WTC11 (cell line): ENCODE data around the gene LAT. TPM values are rescaled to one million over a fixed set of nuclear protein-coding genes. Genes with fewer than 3 reads are reported as not detected.
A peak's percentile ranks its signal among the peaks of the same experiment; 100 is the strongest.

Source experiments
- ATAC-seq: fragments of 200-7000 bp; cut with Tn5 transposase; 2 replicates; pipeline ENCODE4 v1.10.0; 2021; ENCODE audit warnings: mild to moderate bottlenecking, moderate library complexity
- CTCF ChIA-PET: fragments of 300-600 bp; sonication (Branson Sonifier 250); formaldehyde crosslinking; loops from one replicate; lab custom pipeline; 2021; ENCODE audit warnings: antibody characterized with exemption; lab: Charles Lee
- POLR2A ChIA-PET: fragments of 350-600 bp; sonication (Branson Sonifier 250); formaldehyde crosslinking; loops from one replicate; lab custom pipeline; 2021; ENCODE audit warnings: antibody characterized with exemption; lab: Charles Lee
- DNase-seq: peaks from one replicate; pipeline ENCODE4 v3.0.0; 2021; ENCODE audit warnings: low spot score
- H3K27ac Mint-ChIP-seq: 2 replicates; pipeline ENCODE4 v1.8.0; 2021; ENCODE audit warnings: mixed read lengths
- H3K27me3 Mint-ChIP-seq: 2 replicates; pipeline ENCODE4 v1.8.0; 2021; ENCODE audit warnings: low read depth, mild to moderate bottlenecking, moderate library complexity, mixed read lengths
- H3K36me3 Mint-ChIP-seq: 2 replicates; pipeline ENCODE4 v1.8.0; 2021; ENCODE audit warnings: mixed read lengths
- H3K4me1 Mint-ChIP-seq: 2 replicates; pipeline ENCODE4 v1.8.0; 2022; ENCODE audit warnings: mixed read lengths
- H3K4me3 Mint-ChIP-seq: 2 replicates; pipeline ENCODE4 v1.8.0; 2021; ENCODE audit warnings: mild to moderate bottlenecking, moderate library complexity, mixed read lengths
- H3K9me3 Mint-ChIP-seq: 2 replicates; pipeline ENCODE4 v1.8.0; 2021; ENCODE audit warnings: mixed read lengths
- ATF1 ChIP-seq: sonication (generic); formaldehyde crosslinking; IDR thresholded peaks from 2 replicates; pipeline ENCODE4 v1.8.1; 2023; ENCODE audit warnings: mild to moderate bottlenecking, moderate library complexity, missing genetic modification reagents
- CBFB ChIP-seq: sonication (generic); formaldehyde crosslinking; IDR thresholded peaks from 2 replicates; pipeline ENCODE4 v1.8.1; 2022; ENCODE audit warnings: mild to moderate bottlenecking, low read depth, missing genetic modification reagents
- ESRRA ChIP-seq: sonication (generic); formaldehyde crosslinking; IDR thresholded peaks from 2 replicates; pipeline ENCODE4 v1.8.1; 2022; ENCODE audit warnings: mild to moderate bottlenecking, missing genetic modification reagents, borderline replicate concordance
- FOXP1 ChIP-seq: sonication (generic); formaldehyde crosslinking; IDR thresholded peaks from 2 replicates; pipeline ENCODE4 v1.8.0; 2022; ENCODE audit warnings: missing genetic modification reagents, mild to moderate bottlenecking, moderate library complexity, borderline replicate concordance
- HMGA2 ChIP-seq: fragments of 250-450 bp; sonication (Bioruptor Pico); IDR thresholded peaks from 2 replicates; pipeline ENCODE4 v1.4.0; 2021; ENCODE audit warnings: mild to moderate bottlenecking, moderate library complexity
- NR1H2 ChIP-seq: sonication (generic); formaldehyde crosslinking; IDR thresholded peaks from 2 replicates; pipeline ENCODE4 v1.9.0; 2021; ENCODE audit warnings: mild to moderate bottlenecking, moderate library complexity, missing genetic modification reagents
- OVOL2 ChIP-seq: fragments of 250-450 bp; sonication (Bioruptor Pico); IDR thresholded peaks from 2 replicates; pipeline ENCODE4 v1.9.0; 2021; ENCODE audit warnings: mild to moderate bottlenecking, borderline replicate concordance
- RELA ChIP-seq: sonication (generic); formaldehyde crosslinking; IDR thresholded peaks from 2 replicates; pipeline ENCODE4 v1.8.1; 2022; ENCODE audit warnings: missing genetic modification reagents, mild to moderate bottlenecking, borderline replicate concordance
- SMAD3 ChIP-seq: sonication (generic); formaldehyde crosslinking; IDR thresholded peaks from 2 replicates; pipeline ENCODE4 v1.8.0; 2022; ENCODE audit warnings: missing genetic modification reagents, mild to moderate bottlenecking, borderline replicate concordance
- SP1 ChIP-seq: sonication (generic); formaldehyde crosslinking; conservative IDR thresholded peaks from 2 replicates; pipeline ENCODE4 v1.8.1; 2022; ENCODE audit warnings: missing genetic modification reagents
- ZNF121 ChIP-seq: sonication (generic); formaldehyde crosslinking; IDR thresholded peaks from 2 replicates; pipeline ENCODE4 v1.8.0; 2023; ENCODE audit warnings: missing genetic modification reagents
- ZNF232 ChIP-seq: sonication (generic); formaldehyde crosslinking; IDR thresholded peaks from 2 replicates; pipeline ENCODE4 v1.8.0; 2022; ENCODE audit warnings: mild to moderate bottlenecking, missing genetic modification reagents
- ZNF416 ChIP-seq: fragments of 250-450 bp; sonication (Bioruptor Pico); IDR thresholded peaks from 2 replicates; pipeline ENCODE4 v1.9.0; 2021; ENCODE audit warnings: mild to moderate bottlenecking, inconsistent platforms
- total RNA-seq: library from RNA; stranded (reverse); gene quantifications from 3 replicates; pipeline ENCODE4 v1.2.3, GENCODE V29; 2021
- TF ChIP-seq, protein P1 (sequence below): sonication (generic); formaldehyde crosslinking; IDR thresholded peaks from 2 replicates; pipeline ENCODE4 v1.8.1; 2023; ENCODE audit warnings: mild to moderate bottlenecking, moderate library complexity, missing genetic modification reagents
- TF ChIP-seq, protein P2 (sequence below): fragments of 250-450 bp; sonication (Bioruptor Pico); IDR thresholded peaks from 2 replicates; pipeline ENCODE4 v1.9.0; 2021; ENCODE audit warnings: moderate library complexity, mild to moderate bottlenecking, inconsistent platforms, borderline replicate concordance
- TF ChIP-seq, protein P3 (sequence below): fragments of 250-450 bp; sonication (Bioruptor Pico); IDR thresholded peaks from 2 replicates; pipeline ENCODE4 v1.9.0; 2021; ENCODE audit warnings: mild to moderate bottlenecking
- TF ChIP-seq, protein P4 (sequence below): sonication (generic); formaldehyde crosslinking; IDR thresholded peaks from 2 replicates; pipeline ENCODE4 v1.8.0; 2022; ENCODE audit warnings: mild to moderate bottlenecking, missing genetic modification reagents
- TF ChIP-seq, protein P5 (sequence below): fragments of 250-450 bp; sonication (Bioruptor Pico); IDR thresholded peaks from 2 replicates; pipeline ENCODE4 v1.9.0; 2021; ENCODE audit warnings: mild to moderate bottlenecking, borderline replicate concordance

LAT gene
- total RNA-seq, 1 experiment from 2014 or later = 5.6 TPM

DNA sequence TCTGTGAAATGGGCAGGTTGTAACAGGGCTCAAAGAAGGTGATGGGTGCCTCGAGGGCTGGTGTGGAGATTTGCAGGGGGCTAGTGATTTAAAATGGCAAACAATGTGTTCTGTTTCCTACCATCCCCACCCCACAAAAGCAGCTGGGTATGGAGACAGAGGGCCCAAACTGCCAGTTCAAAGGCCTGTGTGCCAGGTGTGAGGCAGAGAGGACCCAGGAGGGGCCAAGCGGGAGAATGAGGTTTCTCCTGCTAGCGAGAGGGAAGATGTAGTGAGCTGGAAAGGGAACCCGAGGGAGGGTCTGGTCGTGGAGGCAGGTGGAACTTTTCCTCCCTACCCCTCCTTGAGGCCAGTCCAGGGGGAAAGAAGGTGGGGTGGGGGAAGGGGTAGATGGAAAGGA is 39.4 kb downstream of the LAT start (continued):
- TF ChIP-seq, protein P1, sequence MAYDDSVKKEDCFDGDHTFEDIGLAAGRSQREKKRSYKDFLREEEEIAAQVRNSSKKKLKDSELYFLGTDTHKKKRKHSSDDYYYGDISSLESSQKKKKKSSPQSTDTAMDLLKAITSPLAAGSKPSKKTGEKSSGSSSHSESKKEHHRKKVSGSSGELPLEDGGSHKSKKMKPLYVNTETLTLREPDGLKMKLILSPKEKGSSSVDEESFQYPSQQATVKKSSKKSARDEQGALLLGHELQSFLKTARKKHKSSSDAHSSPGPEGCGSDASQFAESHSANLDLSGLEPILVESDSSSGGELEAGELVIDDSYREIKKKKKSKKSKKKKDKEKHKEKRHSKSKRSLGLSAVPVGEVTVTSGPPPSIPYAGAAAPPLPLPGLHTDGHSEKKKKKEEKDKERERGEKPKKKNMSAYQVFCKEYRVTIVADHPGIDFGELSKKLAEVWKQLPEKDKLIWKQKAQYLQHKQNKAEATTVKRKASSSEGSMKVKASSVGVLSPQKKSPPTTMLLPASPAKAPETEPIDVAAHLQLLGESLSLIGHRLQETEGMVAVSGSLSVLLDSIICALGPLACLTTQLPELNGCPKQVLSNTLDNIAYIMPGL (CRISPR knock-in tag) = no peak
- TF ChIP-seq NR1H2 (CRISPR knock-in tag) (no peak), ATF1 (CRISPR knock-in tag) (no peak), ZNF232 (CRISPR knock-in tag) (no peak), CBFB (no peak), ESRRA (CRISPR knock-in tag) (no peak), RELA (CRISPR knock-in tag) (no peak), FOXP1 (CRISPR knock-in tag) (no peak)
- TF ChIP-seq, protein P2, sequence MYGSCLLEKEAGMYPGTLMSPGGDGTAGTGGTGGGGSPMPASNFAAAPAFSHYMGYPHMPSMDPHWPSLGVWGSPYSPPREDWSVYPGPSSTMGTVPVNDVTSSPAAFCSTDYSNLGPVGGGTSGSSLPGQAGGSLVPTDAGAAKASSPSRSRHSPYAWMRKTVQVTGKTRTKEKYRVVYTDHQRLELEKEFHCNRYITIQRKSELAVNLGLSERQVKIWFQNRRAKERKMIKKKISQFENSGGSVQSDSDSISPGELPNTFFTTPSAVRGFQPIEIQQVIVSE (CRISPR knock-in tag) = no peak

DNA sequence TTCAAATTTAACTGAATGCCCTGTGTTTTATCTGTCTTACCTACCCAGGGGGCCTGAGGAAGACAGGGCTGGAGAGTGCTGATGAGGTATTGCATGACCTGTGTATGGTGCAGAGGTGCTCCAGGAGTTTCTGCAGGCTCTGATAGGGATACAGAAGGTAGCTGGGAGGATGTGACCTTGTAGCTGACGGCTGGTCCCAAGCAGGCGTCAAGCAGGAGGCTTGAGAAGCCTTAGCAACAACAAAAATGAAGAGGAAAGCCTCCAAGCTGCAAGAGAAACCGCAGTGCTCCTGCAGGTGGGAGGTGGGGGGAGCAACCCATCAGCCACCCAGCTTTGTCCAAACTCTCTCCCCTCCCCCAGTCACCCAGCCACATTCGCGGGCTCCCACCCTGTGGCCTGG is 40.4 kb downstream of the LAT start:
- CTCF ChIA-PET = interaction anchor here (0.6 to 1.6 kb wide), 2 partner anchors 45 to 906 kb away, joined by 3 read pairs; no protein-coding TSS in a partner anchor
- Mint-ChIP-seq H3K4me1 (peaks cover 13% of the 10 kb centered on the region), H3K27ac (no peak overlapping the region), H3K4me3 (no peak overlapping the region), H3K27me3 (no peaks in the 10 kb centered on the region), H3K36me3 (no peaks in the 10 kb centered on the region), H3K9me3 (no peaks in the 10 kb centered on the region)
- POLR2A ChIA-PET = no interaction called here
- DNase-seq = no peak
- ATAC-seq = no peak
- TF ChIP-seq, protein P3, sequence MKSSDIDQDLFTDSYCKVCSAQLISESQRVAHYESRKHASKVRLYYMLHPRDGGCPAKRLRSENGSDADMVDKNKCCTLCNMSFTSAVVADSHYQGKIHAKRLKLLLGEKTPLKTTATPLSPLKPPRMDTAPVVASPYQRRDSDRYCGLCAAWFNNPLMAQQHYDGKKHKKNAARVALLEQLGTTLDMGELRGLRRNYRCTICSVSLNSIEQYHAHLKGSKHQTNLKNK (CRISPR knock-in tag) = no peak
- TF ChIP-seq SP1 (CRISPR knock-in tag) = no peak
- TF ChIP-seq HMGA2 (CRISPR knock-in tag) = no peak
- no peak for TF ChIP-seq OVOL2 (CRISPR knock-in tag)
- TF ChIP-seq ZNF416 (CRISPR knock-in tag) = no peak
- no peak for TF ChIP-seq SMAD3 (CRISPR knock-in tag)
- TF ChIP-seq, protein P4, sequence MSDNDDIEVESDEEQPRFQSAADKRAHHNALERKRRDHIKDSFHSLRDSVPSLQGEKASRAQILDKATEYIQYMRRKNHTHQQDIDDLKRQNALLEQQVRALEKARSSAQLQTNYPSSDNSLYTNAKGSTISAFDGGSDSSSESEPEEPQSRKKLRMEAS (CRISPR knock-in tag) = no peak

GRCh38 chr16:29025735-29026134 is 40.9 kb downstream of the LAT start:
- TF ChIP-seq, protein P5, sequence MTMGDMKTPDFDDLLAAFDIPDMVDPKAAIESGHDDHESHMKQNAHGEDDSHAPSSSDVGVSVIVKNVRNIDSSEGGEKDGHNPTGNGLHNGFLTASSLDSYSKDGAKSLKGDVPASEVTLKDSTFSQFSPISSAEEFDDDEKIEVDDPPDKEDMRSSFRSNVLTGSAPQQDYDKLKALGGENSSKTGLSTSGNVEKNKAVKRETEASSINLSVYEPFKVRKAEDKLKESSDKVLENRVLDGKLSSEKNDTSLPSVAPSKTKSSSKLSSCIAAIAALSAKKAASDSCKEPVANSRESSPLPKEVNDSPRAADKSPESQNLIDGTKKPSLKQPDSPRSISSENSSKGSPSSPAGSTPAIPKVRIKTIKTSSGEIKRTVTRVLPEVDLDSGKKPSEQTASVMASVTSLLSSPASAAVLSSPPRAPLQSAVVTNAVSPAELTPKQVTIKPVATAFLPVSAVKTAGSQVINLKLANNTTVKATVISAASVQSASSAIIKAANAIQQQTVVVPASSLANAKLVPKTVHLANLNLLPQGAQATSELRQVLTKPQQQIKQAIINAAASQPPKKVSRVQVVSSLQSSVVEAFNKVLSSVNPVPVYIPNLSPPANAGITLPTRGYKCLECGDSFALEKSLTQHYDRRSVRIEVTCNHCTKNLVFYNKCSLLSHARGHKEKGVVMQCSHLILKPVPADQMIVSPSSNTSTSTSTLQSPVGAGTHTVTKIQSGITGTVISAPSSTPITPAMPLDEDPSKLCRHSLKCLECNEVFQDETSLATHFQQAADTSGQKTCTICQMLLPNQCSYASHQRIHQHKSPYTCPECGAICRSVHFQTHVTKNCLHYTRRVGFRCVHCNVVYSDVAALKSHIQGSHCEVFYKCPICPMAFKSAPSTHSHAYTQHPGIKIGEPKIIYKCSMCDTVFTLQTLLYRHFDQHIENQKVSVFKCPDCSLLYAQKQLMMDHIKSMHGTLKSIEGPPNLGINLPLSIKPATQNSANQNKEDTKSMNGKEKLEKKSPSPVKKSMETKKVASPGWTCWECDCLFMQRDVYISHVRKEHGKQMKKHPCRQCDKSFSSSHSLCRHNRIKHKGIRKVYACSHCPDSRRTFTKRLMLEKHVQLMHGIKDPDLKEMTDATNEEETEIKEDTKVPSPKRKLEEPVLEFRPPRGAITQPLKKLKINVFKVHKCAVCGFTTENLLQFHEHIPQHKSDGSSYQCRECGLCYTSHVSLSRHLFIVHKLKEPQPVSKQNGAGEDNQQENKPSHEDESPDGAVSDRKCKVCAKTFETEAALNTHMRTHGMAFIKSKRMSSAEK (CRISPR knock-in tag) = no peak
- 0 out of 2 replicates have a peak, but pooled peaks have one; percentile 5 for TF ChIP-seq ZNF121 (CRISPR knock-in tag)
- ChIA-PET CTCF (interaction anchor here (0.6 kb wide), 1 partner anchor 905 kb away, joined by 3 read pairs; no protein-coding TSS in a partner anchor), POLR2A (no interaction called here)
- Mint-ChIP-seq H3K27ac (no peak overlapping the region), H3K4me1 (peaks cover 13% of the 10 kb centered on the region), H3K9me3 (no peaks in the 10 kb centered on the region), H3K36me3 (no peaks in the 10 kb centered on the region), H3K27me3 (no peaks in the 10 kb centered on the region), H3K4me3 (no peak overlapping the region)
- ATAC-seq (no peak), DNase-seq (no peak)
